C4-2B (cell line): ENCODE measurements around the gene ZCCHC2.

ENCODE experiments used
- H3K27ac ChIP-seq: fragments of 450-650 bp; 2 replicates; pipeline ENCODE4 v1.5.1; 2017
- ZFX ChIP-seq: fragments of 450-650 bp; IDR thresholded peaks from 2 replicates; pipeline ENCODE4 v1.6.1; 2017
- TF ChIP-seq, protein P1 (sequence below): fragments of 450-650 bp; conservative IDR thresholded peaks from 2 replicates; pipeline ENCODE4 v1.5.1; 2017; ENCODE audit warnings: mild to moderate bottlenecking

ZCCHC2 gene

DNA sequence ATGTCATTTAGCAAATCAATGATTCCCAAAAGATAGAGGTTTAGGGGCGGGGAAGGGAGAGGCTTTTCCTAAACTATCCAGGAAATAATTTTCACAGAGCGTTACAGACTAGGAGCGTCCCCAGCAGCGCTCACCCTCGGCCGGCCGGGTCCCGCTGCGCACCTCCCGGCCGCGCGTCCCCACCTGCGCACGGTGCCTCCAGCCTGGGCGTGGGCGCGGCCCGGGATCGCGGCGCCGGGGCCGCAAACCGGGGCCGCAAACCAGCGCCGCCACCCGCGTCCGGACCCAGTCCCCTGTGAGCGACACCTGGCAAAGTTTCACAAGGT is 684 bp upstream of the ZCCHC2 start:
- peak overlapping the region; percentile 99 for H3K27ac ChIP-seq
- no peak for TF ChIP-seq ZFX
- TF ChIP-seq, protein P1, sequence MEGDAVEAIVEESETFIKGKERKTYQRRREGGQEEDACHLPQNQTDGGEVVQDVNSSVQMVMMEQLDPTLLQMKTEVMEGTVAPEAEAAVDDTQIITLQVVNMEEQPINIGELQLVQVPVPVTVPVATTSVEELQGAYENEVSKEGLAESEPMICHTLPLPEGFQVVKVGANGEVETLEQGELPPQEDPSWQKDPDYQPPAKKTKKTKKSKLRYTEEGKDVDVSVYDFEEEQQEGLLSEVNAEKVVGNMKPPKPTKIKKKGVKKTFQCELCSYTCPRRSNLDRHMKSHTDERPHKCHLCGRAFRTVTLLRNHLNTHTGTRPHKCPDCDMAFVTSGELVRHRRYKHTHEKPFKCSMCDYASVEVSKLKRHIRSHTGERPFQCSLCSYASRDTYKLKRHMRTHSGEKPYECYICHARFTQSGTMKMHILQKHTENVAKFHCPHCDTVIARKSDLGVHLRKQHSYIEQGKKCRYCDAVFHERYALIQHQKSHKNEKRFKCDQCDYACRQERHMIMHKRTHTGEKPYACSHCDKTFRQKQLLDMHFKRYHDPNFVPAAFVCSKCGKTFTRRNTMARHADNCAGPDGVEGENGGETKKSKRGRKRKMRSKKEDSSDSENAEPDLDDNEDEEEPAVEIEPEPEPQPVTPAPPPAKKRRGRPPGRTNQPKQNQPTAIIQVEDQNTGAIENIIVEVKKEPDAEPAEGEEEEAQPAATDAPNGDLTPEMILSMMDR: no peak

DNA sequence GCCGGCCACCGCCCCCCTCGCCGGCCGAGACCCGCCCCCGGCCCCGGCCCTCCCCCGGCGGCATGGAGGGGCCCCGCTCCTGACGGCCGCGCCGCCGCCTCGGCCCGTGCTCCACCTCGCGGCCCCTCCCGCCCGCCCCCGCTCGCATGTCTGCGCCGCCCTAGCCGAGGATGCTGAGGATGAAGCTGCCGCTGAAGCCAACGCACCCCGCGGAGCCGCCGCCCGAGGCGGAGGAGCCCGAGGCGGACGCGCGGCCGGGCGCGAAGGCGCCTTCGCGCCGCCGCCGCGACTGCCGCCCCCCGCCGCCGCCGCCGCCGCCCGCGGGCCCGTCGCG is 397 bp downstream of the ZCCHC2 start:
- H3K27ac ChIP-seq: peak overlapping the region; percentile 99
- TF ChIP-seq, protein P1: no peak
- no peak for TF ChIP-seq ZFX

DNA sequence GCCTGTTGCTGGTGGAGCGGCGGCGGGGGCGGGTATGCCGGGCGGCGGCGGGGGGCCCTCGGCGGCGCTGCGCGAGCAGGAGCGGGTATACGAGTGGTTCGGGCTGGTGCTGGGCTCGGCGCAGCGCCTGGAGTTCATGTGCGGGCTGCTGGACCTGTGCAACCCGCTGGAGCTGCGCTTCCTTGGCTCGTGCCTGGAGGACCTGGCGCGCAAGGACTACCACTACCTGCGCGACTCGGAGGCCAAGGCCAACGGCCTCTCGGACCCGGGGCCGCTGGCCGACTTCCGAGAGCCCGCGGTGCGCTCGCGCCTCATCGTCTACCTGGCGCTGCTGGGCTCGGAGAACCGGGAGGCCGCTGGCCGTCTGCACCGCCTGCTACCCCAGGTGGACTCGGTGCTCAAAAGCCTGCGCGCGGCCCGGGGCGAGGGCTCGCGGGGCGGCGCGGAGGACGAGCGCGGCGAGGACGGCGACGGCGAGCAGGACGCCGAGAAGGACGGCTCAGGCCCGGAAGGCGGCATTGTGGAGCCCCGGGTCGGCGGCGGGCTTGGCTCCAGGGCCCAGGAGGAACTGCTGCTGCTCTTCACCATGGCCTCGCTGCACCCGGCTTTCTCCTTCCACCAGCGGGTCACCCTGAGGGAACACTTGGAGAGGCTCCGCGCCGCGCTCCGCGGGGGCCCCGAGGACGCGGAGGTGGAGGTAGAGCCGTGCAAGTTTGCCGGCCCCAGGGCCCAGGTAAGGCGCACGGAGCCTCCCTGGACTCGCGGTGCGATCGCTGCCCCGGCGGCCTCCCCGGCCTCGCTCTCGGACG is 1.0 kb downstream of the ZCCHC2 start:
- peak overlapping the region; percentile 99 for H3K27ac ChIP-seq
- peak; percentile 78 for TF ChIP-seq ZFX
- TF ChIP-seq, protein P1: no peak

DNA sequence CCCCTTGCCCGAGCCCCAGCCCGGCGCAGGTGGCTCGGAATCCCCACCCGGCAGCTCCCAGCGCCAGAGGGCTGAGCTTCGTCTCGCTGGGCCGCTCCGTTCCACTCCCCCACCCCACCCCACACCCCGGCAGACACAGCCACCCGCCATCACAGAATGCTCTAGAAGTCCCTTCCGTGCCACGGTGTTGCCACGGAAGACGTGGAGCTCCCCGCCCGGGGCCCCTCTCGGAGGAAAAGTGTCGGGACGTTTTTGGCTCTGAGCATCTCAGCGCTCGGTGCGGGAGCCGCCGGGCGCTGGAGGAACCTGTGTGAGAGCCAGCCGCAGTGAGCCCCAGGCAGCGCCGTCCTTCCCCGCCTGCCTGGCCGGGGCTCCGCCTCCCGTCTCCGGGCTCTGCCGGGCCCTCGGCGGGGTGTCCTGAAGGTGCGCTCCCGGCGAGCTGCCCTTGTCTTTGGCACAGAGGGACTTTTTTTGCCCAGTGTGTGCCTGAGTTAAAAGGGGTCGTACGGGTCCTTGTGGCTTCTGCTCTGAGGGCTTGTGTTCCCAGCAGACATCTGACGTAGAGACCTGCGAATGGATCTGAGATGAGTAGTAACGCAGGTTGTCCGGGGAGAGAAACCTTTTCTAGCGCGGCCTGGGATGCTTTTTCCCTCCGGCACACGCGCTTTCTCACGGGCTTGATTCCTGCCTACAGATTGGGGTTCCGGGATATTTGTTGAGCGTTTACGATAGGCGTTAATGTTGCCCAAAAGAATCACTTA is 1.8 kb downstream of the ZCCHC2 start:
- peak overlapping the region; percentile 99 for H3K27ac ChIP-seq
- TF ChIP-seq ZFX: no peak; the same call in 1 of the 2 replicates
- TF ChIP-seq, protein P1: no peak

DNA sequence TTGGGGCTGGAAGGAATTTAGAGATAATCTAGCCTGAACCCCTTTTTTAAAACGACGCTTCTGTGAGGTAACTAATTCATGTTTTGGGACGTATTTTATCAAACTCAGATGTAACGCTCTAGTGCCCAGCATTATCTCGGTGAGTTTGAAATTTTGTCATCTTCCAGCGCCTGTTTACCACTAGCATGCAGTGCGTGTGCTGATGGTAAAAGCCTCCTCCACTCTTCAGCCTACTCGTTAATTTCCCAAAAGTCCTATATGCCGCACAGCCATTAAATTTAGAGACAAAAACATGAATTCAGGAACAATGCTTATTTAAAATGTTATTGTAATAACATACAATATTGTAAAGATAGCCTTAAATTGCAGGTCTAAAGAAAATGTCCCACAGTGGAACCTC is 2.8 kb downstream of the ZCCHC2 start:
- TF ChIP-seq, protein P1: no peak
- no peak for TF ChIP-seq ZFX
- H3K27ac ChIP-seq: peak overlapping the region; percentile 99; the same call in 1 of the 2 replicates

DNA sequence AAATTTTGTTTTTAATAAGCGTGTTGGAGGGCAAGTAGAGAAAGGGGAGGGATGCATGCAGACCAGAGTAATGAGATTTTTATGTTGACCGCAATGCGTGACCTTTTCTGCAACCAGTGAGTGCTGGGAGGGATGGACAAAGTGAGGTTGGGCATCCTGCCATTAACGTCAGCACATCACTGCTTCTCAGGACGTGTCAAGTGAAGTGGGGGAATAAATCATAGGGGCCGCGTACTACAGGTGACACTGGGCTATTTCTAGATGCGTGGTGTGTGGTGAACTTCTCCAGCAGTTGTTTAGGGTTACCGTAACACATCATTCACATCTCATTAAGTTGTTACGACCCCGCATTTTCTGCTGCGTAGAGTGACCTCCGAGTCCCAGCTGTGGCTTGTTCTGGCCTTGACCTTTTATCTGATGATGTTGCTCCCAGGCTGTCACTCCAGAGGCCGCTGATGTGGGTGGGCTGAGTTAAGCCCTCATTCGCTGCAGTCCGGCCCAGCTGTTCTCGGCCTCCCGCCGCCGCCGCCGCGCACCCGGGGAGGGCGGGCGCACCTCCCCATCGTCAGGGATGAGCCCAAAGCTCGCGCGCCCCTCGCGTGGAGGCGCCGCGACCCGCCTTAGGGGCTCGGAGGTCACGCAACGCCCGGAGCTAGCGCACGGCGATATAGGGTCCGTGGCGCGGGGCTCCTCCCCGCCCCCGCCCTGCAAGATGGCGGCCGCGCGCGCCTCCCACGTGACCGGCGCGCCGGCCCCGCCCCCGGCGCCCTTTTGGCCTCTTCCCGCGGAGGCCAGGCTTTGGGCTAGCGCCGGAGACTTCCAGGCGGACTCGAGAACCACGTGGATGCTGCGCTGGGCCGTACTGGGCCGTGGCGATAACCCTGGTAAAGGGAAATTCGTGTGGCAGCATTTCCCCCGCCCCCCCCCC is 3.5 kb downstream of the ZCCHC2 start:
- peak overlapping the region; percentile 99 for H3K27ac ChIP-seq
- TF ChIP-seq, protein P1: no peak
- TF ChIP-seq ZFX: peak; percentile 45
